Peyer's patch (tissue), 4 donors: ENCODE data around the gene KRT77.

Source experiments
- CTCF ChIP-seq, 6 experiments: fragments of 450-650 bp in 4 of 6; fragments of 200-600 bp in 2 of 6; sonication (generic) in 1 of 6; IDR thresholded peaks; one replicate each; pipeline ENCODE4 v1.5.1; 2017 to 2019; ENCODE audit warnings: antibody characterized with exemption in 6 of 6, mild to moderate bottlenecking in 3 of 6, moderate library complexity in 1 of 6
- POLR2A ChIP-seq, 2 donors: fragments of 450-650 bp; IDR thresholded peaks; one replicate each; pipeline ENCODE4 v1.5.1; 2017; ENCODE audit warnings: antibody characterized with exemption in 2 of 2, mild to moderate bottlenecking in 2 of 2, moderate library complexity in 2 of 2

- TF ChIP-seq CTCF (IDR thresholded peaks at IDR 0.05) (no peak), POLR2A (IDR thresholded peaks at IDR 0.05) (no peak)
Observed at GRCh38 chr12:52645982-52646381, 57.3 kb downstream of the KRT77 start.
